Esophagus squamous epithelium (tissue), 4 donors: Measurements from ENCODE around the gene CRYBA4.

ENCODE experiments used
- POLR2A ChIP-seq, 4 donors: fragments of 450-650 bp; IDR thresholded peaks; one replicate each; pipeline ENCODE4 v1.6.1; 2017; ENCODE audit warnings: antibody characterized with exemption in 4 of 4, mild to moderate bottlenecking in 4 of 4, moderate library complexity in 3 of 4
- TF ChIP-seq, protein P1 (sequence below), 6 experiments: fragments of 450-650 bp in 4 of 6; fragments of 200-600 bp in 2 of 6; sonication (generic) in 2 of 6; IDR thresholded peaks; one replicate each; pipeline ENCODE4 v1.5.1; 2016 to 2019; ENCODE audit warnings: antibody characterized with exemption in 6 of 6, mild to moderate bottlenecking in 4 of 6, moderate library complexity in 4 of 6

DNA sequence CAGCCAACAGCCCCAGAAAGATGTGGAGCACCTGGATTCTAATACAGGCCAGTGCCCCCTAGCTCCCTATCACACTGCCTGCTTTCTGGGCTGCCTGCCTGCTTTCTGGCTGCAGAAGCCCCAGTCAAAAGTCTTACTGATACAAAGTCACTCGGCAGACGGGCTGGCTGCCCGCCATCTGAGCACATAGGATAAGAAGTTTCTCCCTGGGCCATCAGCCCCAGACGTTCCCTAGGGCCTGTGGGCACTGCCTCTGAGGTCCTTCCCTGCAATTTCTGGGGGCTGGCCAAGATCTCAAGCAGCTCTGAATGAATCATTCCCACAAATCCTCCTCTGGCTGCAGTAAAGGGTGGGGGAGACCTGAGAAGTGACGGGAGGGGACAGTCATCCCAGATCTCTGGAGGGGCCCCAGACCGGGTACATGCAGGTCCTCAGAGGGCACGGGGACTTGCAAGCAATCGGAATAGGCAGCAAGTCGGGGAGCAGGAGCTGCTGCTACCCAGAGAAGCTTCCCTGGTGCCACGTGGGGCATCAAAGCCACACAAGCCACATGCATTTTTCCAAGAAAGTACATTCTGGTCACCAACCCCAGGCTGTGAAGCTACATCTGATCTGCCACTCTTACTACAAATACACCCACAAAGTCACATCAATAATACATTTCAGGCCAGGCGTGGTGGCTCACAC, 36.5 kb upstream of the CRYBA4 start:
- TF ChIP-seq, protein P1, sequence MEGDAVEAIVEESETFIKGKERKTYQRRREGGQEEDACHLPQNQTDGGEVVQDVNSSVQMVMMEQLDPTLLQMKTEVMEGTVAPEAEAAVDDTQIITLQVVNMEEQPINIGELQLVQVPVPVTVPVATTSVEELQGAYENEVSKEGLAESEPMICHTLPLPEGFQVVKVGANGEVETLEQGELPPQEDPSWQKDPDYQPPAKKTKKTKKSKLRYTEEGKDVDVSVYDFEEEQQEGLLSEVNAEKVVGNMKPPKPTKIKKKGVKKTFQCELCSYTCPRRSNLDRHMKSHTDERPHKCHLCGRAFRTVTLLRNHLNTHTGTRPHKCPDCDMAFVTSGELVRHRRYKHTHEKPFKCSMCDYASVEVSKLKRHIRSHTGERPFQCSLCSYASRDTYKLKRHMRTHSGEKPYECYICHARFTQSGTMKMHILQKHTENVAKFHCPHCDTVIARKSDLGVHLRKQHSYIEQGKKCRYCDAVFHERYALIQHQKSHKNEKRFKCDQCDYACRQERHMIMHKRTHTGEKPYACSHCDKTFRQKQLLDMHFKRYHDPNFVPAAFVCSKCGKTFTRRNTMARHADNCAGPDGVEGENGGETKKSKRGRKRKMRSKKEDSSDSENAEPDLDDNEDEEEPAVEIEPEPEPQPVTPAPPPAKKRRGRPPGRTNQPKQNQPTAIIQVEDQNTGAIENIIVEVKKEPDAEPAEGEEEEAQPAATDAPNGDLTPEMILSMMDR (IDR thresholded peaks at IDR 0.05) = no peak
- TF ChIP-seq POLR2A (IDR thresholded peaks at IDR 0.05) = no peak
